Kidney capillary endothelial cell (primary cell): ENCODE measurements around the gene UGT2B28.
"Not testable (repeated sequence)": the region's sequence is repeated elsewhere in the genome, so short reads cannot be mapped to it uniquely, and the experiment has no call there.

Source experiments
- DNase-seq: peaks from one replicate; pipeline ENCODE4 v3.0.0-alpha.2; 2018; ENCODE audit warnings: low spot score

UGT2B28 gene

GRCh38 chr4:69280081-69280480 lies at the start of gene UGT2B28:
Gene UGT2B28 (plus strand): TSS chr4:69280475. CDS start chr4:69280501, 26 bp downstream.
- not testable (repeated sequence) for DNase-seq

GRCh38 chr4:69239092-69239491 lies 41.2 kb upstream of the UGT2B28 start:
- DNase-seq = no peak

GRCh38 chr4:69239557-69240168 lies 40.6 kb upstream of the UGT2B28 start:
- no peak for DNase-seq

GRCh38 chr4:69240787-69241186 lies 39.5 kb upstream of the UGT2B28 start:
- not testable (repeated sequence) for DNase-seq

- DNase-seq = not testable (repeated sequence)
Observed at GRCh38 chr4:69241746-69242145, 38.5 kb upstream of the UGT2B28 start.

- DNase-seq = not testable (repeated sequence)
Observed at GRCh38 chr4:69242562-69243240, 37.6 kb upstream of the UGT2B28 start.

- DNase-seq = not testable (repeated sequence)
Observed at GRCh38 chr4:69250884-69251283, 29.4 kb upstream of the UGT2B28 start.

GRCh38 chr4:69253147-69253772 lies 27.0 kb upstream of the UGT2B28 start:
- DNase-seq = not testable (repeated sequence)

GRCh38 chr4:69268612-69269011 lies 11.7 kb upstream of the UGT2B28 start:
- DNase-seq = not testable (repeated sequence)

GRCh38 chr4:69296356-69296755 lies 16.1 kb downstream of the UGT2B28 start:
- DNase-seq = not testable (repeated sequence)

- not testable (repeated sequence) for DNase-seq
Observed at GRCh38 chr4:69308426-69309033, 28.3 kb downstream of the UGT2B28 start.

- not testable (repeated sequence) for DNase-seq
Observed at GRCh38 chr4:69309549-69310076, 29.3 kb downstream of the UGT2B28 start.

- not testable (repeated sequence) for DNase-seq
Observed at GRCh38 chr4:69310262-69310661, 30.0 kb downstream of the UGT2B28 start.

- DNase-seq = not testable (repeated sequence)
Observed at GRCh38 chr4:69317669-69318298, 37.5 kb downstream of the UGT2B28 start.

- no peak for DNase-seq
Observed at GRCh38 chr4:69321153-69321729, 41.0 kb downstream of the UGT2B28 start.

GRCh38 chr4:69322055-69322454 lies 41.8 kb downstream of the UGT2B28 start:
- DNase-seq = no peak

GRCh38 chr4:69323284-69323683 lies 43.0 kb downstream of the UGT2B28 start:
- DNase-seq = no peak

- no peak for DNase-seq
Observed at GRCh38 chr4:69330345-69331047, 50.2 kb downstream of the UGT2B28 start.

GRCh38 chr4:69331304-69331703 lies 51.0 kb downstream of the UGT2B28 start:
- DNase-seq = not testable (repeated sequence)

GRCh38 chr4:69335485-69335884 lies 55.2 kb downstream of the UGT2B28 start:
- DNase-seq = not testable (repeated sequence)

GRCh38 chr4:69343114-69343513 lies 62.8 kb downstream of the UGT2B28 start:
- DNase-seq = not testable (repeated sequence)
